ENCODE results near the gene FGF1.

Gene FGF1

GRCh38 chr5:142610176-142611001 is 75.5 kb downstream of the FGF1 start:
- DNase-seq (ENCODE audit: low spot score), result no peak

GRCh38 chr5:142609142-142609541 is 76.7 kb downstream of the FGF1 start:
- no peak for DNase-seq (ENCODE audit: low spot score)

- DNase-seq (ENCODE audit: low spot score), result no peak
Observed at GRCh38 chr5:142608081-142608480, 77.8 kb downstream of the FGF1 start.

- DNase-seq (ENCODE audit: low spot score), result no peak
Observed at GRCh38 chr5:142605611-142606010, 80.3 kb downstream of the FGF1 start.

GRCh38 chr5:142602720-142603245 is 83.1 kb downstream of the FGF1 start:
- DNase-seq (ENCODE audit: low spot score), result no peak

- no peak for DNase-seq (ENCODE audit: low spot score)
Observed at GRCh38 chr5:142601432-142601831, 84.5 kb downstream of the FGF1 start.

- DNase-seq (ENCODE audit: low spot score), result no peak
Observed at GRCh38 chr5:142600611-142601358, 85.1 kb downstream of the FGF1 start.

DNA sequence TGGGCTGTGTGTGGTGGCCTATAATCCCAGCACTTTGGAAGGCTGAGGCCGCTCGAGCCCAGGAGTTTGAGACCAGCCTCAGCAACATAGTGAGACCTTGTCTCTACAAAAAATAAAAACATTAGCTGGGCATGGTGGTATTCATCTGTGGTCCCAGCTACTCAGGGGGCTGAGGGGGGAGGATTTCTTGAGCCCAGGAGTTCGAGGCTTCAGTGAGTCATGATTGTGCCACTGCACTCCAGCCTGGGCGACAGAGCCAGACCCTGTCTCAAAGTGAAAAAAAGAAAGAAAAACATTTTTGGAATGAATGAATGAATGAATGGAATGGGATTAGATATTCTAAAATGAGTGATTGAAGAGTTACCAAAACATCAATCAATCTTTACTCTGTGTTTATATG is 85.8 kb downstream of the FGF1 start:
- no peak for DNase-seq (ENCODE audit: low spot score)

DNA sequence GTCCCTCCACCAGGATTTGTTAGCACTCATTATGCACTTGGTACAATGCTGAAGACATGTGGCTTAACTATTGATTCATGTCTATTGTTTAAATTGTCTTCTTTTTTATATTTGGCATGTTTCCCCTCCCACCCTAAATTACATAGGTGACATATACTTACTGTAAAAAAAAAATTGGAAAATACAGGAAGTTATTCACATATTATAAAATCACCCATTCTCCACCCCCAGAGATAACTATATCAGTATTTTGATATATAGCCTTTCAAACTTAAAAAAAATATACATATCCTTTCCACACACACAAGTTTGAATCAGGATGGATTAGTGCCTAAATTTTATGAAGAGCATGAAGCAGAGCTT is 87.6 kb downstream of the FGF1 start:
- DNase-seq (ENCODE audit: low spot score), result no peak

DNA sequence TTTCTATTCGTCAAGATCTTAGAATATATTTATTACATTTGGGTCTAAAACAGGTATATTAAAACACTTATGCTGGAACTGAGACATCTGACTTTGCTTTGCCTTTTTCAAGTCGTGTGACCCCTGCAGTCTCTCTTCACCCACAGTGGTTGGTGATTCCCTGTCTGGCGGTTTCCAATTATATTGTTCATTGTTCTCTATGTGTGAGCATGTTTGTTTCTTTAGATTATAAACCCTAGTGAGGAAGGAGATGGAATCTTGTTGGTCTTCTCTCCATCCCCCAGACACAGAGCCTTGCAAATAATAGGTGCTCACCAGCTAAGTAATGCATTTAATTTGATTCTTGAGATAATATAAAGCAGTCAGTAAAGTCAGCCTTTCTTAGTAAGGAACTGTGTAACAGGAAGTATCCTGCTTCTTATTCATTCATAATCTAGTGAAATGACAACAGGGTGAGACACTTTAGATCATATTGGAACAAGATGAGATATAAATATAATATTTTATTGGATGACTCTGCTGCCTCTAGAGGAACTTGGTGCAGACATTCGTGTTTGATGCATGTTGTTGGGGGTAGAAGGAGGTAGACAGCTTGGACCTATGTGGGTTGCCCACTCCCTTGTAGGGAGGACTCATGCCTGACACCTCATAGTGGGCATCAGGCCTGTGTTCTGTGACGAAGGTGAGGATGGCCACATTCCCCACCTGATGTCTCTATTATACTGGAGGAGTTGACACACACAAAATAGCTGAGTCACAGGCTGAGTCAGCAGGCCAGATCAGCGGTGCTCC is 88.1 kb downstream of the FGF1 start:
- peak; percentile 26 for DNase-seq (ENCODE audit: low spot score)

DNA sequence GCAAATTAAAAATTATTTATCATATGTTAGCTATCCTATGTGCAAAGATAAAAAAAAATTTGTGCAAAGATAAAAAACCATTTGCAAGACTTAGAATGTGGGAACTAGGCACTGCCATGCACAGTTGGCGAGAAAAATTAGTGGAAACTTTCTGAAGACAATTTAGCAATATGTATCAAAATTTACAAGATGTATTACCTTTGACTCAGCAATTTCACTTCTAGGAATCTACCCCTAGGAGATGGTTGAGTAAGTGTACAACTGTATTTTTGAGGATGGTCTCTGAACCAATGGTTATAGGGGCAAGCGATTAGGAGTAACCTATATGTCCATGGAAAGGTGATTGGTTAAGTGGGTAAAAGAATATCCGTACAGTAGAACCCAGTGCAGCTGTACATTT is 88.9 kb downstream of the FGF1 start:
- no peak for DNase-seq (ENCODE audit: low spot score)

GRCh38 chr5:142592365-142592764 is 93.5 kb downstream of the FGF1 start:
- DNase-seq (ENCODE audit: low spot score), result no peak

- no peak for DNase-seq (ENCODE audit: low spot score)
Observed at GRCh38 chr5:142590451-142591231, 95.2 kb downstream of the FGF1 start.

GRCh38 chr5:142589720-142590119 is 96.2 kb downstream of the FGF1 start:
- no peak for DNase-seq (ENCODE audit: low spot score)

DNA sequence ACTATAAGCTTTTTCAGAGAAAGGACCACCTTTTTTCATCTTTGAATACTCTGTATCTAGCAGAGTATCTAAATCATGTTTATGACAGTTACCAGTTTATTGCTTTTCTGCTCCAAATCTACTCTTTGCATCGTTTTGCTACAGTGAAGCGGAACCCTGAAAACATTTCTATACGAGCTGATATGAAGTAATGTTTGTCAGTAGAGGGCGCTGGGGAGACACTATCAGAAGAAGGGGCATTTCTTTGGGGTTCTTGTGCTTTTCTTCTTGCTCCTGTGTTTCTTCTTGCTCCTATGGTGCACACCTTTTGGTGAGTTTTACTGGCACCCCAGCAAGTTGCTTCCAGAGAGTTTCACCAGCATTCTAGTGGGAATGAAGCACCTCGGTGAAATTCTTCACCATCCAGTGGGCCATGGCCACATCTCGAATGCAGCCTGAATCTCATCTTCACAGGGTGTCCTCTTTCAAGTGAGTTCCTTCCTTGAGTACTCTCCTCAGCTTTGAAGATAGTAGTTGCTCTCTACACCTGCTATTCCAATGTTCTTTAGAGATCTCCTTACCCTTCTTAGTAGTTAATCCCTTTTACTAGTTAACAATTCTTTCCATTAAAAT is 98.4 kb downstream of the FGF1 start:
- peak; percentile 51 for DNase-seq (ENCODE audit: low spot score)

GRCh38 chr5:142586552-142586951 is 99.3 kb downstream of the FGF1 start:
- no peak for DNase-seq (ENCODE audit: low spot score)

- no peak for DNase-seq (ENCODE audit: low spot score)
Observed at GRCh38 chr5:142585451-142585850, 100.4 kb downstream of the FGF1 start.

- DNase-seq (ENCODE audit: low spot score), result no peak
Observed at GRCh38 chr5:142584891-142585290, 101.0 kb downstream of the FGF1 start.

DNA sequence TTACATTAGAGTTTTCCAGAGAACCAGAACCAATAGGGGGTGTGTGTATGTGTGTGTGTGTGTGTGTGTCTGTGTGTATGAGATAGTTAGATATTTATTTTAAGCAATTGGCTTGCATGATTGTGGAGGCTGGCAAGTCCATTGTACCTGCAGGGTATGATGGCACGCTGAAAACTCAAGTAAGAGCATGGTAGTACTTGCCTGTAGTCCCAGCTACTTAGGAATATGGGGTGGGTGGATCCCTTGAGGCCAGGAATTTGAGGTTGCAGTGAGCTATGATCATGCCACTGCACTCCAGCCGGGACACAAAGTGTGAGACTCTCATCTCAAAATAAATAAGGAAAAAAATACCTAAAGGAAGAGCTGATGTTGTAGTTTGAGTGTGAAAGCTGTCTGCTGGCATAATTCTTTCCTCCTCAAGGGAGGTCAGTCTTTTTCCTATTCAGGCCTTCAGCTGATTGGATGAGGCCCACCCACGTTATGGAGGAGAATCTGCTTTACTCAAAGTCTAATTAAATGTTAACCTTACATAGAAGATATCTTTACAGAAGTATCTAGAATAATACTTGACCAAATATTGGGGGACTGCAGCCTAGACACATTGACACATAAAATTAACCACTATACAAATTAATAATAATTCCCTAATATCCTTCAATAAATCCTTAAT is 107.6 kb downstream of the FGF1 start:
- DNase-seq (ENCODE audit: low spot score), result no peak

GRCh38 chr5:142576804-142577203 is 109.1 kb downstream of the FGF1 start:
- DNase-seq (ENCODE audit: low spot score), result no peak

DNA sequence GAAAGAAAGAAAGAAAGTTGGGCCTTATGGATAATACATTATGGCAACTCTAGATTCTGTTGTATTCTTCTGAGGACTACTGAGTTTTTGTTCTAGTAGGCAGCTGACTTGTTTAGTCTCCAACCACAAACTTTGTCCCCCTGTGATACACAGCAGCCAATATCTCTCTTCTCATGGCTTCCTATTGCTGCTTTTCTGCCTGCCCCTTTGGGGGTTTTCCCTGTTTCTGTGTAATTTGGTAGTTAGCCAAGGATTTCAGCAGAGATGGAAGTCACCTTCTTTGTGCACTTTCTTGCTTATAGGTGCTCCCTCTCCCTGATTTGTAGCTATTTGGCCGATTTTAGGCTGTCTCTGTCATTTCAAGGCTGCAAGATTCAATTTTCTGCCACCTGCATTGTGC is 109.6 kb downstream of the FGF1 start:
- DNase-seq (ENCODE audit: low spot score), result no peak
